ENCODE data around the gene IRS2. TPM values are rescaled to one million over a fixed set of nuclear protein-coding genes. Genes with fewer than 3 reads are reported as not detected.

Gene IRS2
- total RNA-seq, 4 donors from 2014 or later = 42.3 to 82.5 (median 52.6) TPM

GRCh38 chr13:109761695-109762094, 24.7 kb downstream of the IRS2 start:
- TF ChIP-seq CTCF (IDR thresholded peaks at IDR 0.05; ENCODE audit: low read depth) = no peak

- no peak for TF ChIP-seq CTCF (IDR thresholded peaks at IDR 0.05; ENCODE audit: low read depth)
Observed at GRCh38 chr13:109760951-109761350, 25.4 kb downstream of the IRS2 start.

- TF ChIP-seq CTCF (IDR thresholded peaks at IDR 0.05; ENCODE audit: low read depth) = no peak
Observed at GRCh38 chr13:109760402-109760801, 26.0 kb downstream of the IRS2 start.

DNA sequence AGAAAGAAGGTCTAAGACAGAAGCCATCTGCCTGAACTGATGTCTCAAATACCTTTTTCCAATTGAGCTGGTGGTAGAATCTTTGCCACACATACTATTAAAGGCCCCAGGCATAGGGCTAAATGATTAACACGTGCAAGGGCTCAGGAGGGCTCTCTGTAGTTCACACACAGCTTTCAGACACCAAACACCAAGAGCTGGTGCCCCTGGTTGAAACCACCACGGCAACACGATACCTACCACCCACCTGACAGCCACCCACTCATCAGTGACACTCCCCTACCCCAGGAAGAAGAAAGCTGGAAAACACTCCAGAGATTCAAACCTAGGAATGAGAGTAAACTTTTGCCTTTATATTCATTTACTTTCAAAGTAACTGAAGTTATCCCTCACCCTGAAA, 26.8 kb downstream of the IRS2 start:
- TF ChIP-seq CTCF (IDR thresholded peaks at IDR 0.05; ENCODE audit: low read depth) = no peak

DNA sequence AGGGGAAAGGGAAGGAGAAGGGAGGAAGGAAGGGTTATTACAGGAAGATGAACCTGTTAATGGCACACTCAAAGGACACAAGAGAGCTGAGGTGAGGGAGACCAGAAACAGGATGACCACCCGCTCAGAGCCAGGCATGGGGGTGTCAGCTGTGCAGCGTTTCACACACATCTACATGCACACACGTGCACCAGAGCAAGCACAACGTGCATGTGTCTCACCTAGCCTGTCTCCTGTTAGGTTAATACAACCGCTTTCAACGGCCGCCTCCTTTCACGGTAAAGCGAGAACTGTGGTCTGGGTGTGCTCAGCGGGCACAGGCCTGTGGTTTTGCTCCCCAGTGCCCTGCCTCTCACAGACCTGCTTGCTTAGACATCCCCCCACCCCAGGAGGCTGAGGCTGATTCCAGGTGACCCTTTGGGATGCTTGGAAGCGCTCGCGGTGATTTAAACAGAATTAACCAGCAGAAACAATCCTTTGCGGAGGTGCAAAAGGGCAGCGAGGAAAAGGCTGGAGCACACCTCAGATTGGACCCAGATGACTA, 27.4 kb downstream of the IRS2 start:
- TF ChIP-seq CTCF (IDR thresholded peaks at IDR 0.05; ENCODE audit: low read depth) = no peak

DNA sequence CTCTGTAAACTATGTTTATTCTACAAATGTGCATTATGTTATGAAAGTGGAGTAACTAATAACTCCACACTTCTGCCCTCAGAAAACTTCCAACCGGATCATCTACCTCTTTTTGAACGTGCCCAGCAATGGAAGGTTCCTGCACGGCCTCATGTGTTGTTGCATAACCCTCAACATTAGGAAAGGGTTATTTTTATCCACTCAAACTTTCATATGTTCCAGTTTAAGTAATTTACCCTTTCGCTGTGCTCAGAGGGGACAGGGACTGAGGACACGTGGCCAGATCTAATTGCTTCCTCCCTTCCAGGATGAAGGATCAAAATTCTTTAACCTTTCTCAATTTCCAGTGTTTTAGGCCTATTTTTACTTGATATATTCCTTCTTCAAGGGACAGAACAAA, 29.6 kb downstream of the IRS2 start:
- TF ChIP-seq CTCF (IDR thresholded peaks at IDR 0.05; ENCODE audit: low read depth) = no peak

DNA sequence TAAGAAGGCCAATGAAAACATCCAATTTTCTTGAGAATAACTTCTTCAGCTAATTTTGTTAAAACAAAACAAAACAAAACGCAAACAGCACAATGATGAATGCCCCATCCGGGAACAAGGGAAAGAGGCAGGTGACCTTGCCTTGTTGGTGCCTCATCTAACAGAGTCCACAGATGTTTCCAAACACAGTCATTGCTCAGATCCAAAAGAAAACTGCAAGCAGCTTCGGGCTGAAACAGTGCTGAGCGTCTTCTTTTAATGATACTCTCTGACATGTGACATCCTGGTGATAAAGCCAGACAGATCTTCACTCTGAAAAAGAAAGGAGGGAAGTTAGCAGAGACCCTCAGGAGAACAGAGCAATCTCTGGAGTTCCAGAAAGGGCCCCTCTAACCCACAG, 30.4 kb downstream of the IRS2 start:
- TF ChIP-seq CTCF (IDR thresholded peaks at IDR 0.05; ENCODE audit: low read depth) = no peak
